ENCODE data around the gene LIME1.
A peak's percentile ranks its signal among the peaks of the same experiment; 100 is the strongest.

LIME1 gene

GRCh38 chr20:63765902-63766301 lies 29.4 kb downstream of the LIME1 start:
- H3K36me3 Mint-ChIP-seq (ENCODE audit: insufficient read depth) = no peaks in the 10 kb centered on the region

GRCh38 chr20:63766695-63767426 lies 30.4 kb downstream of the LIME1 start:
- H3K36me3 Mint-ChIP-seq (ENCODE audit: insufficient read depth) = no peaks in the 10 kb centered on the region

More at GRCh38 chr20:63765902-63766301, 29.4 kb downstream of the LIME1 start:
- Mint-ChIP-seq H3K27me3 (peaks cover 0 to 7% of the 10 kb centered on the region in 2 donors), H3K4me3 (no peak overlapping the region), H3K9me3 (no peaks in the 10 kb centered on the region), H3K27ac (no peak overlapping the region), H3K4me1 (ENCODE audit: low read depth in 2 of 2) (peaks cover 0 to 2% of the 10 kb centered on the region in 2 donors)
- ATAC-seq (replicated peaks) = no peak
- no peak for DNase-seq

GRCh38 chr20:63767456-63767855 lies 31.0 kb downstream of the LIME1 start:
- H3K27me3 Mint-ChIP-seq = peaks cover 0 to 7% of the 10 kb centered on the region in 2 donors
- H3K4me1 Mint-ChIP-seq (ENCODE audit: low read depth in 2 of 2) = no peaks in the 10 kb centered on the region
- H3K9me3 Mint-ChIP-seq = no peaks in the 10 kb centered on the region
- no peaks in the 10 kb centered on the region for H3K36me3 Mint-ChIP-seq (ENCODE audit: insufficient read depth)
- no peak for ATAC-seq (replicated peaks)
- H3K4me3 Mint-ChIP-seq = no peak overlapping the region
- no peak for DNase-seq
- H3K27ac Mint-ChIP-seq = no peak overlapping the region

More at GRCh38 chr20:63766695-63767426, 30.4 kb downstream of the LIME1 start:
- H3K4me1 Mint-ChIP-seq (ENCODE audit: low read depth in 2 of 2) = peaks cover 0 to under 1% of the 10 kb centered on the region in 2 donors
- H3K4me3 Mint-ChIP-seq = no peak overlapping the region
- H3K27me3 Mint-ChIP-seq = peaks cover 0 to 7% of the 10 kb centered on the region in 2 donors
- ATAC-seq (replicated peaks) (no peak), DNase-seq (no peak)
- no peaks in the 10 kb centered on the region for H3K9me3 Mint-ChIP-seq
- H3K27ac Mint-ChIP-seq = no peak overlapping the region

- ATAC-seq (replicated peaks) = no peak
- H3K4me3 Mint-ChIP-seq = no peak overlapping the region
- H3K27me3 Mint-ChIP-seq = peaks cover 0 to 7% of the 10 kb centered on the region in 2 donors
These were observed 31.4 kb downstream of the LIME1 start for GRCh38 chr20:63767886-63768285.

GRCh38 chr20:63768591-63769515 lies 32.4 kb downstream of the LIME1 start:
- no peaks in the 10 kb centered on the region for H3K9me3 Mint-ChIP-seq
- no peak overlapping the region for H3K4me3 Mint-ChIP-seq
- H3K27ac Mint-ChIP-seq = no peak overlapping the region
- peaks cover 2% of the 10 kb centered on the region for H3K36me3 Mint-ChIP-seq (ENCODE audit: insufficient read depth)
- H3K27me3 Mint-ChIP-seq = peaks cover 0 to 7% of the 10 kb centered on the region in 2 donors
- no peaks in the 10 kb centered on the region for H3K4me1 Mint-ChIP-seq (ENCODE audit: low read depth in 2 of 2)
- no peak for DNase-seq
- no peak for ATAC-seq (replicated peaks)

More at GRCh38 chr20:63767886-63768285, 31.4 kb downstream of the LIME1 start:
- Mint-ChIP-seq H3K36me3 (ENCODE audit: insufficient read depth) (peaks cover 2% of the 10 kb centered on the region), H3K27ac (no peak overlapping the region), H3K9me3 (no peaks in the 10 kb centered on the region), H3K4me1 (ENCODE audit: low read depth in 2 of 2) (no peaks in the 10 kb centered on the region)
- no peak for DNase-seq

GRCh38 chr20:63769891-63770474 lies 33.5 kb downstream of the LIME1 start:
- Mint-ChIP-seq H3K4me3 (no peak overlapping the region), H3K4me1 (ENCODE audit: low read depth in 2 of 2) (no peaks in the 10 kb centered on the region), H3K27me3 (peaks cover 0 to 7% of the 10 kb centered on the region in 2 donors), H3K27ac (no peak overlapping the region), H3K9me3 (no peaks in the 10 kb centered on the region), H3K36me3 (ENCODE audit: insufficient read depth) (peaks cover 2% of the 10 kb centered on the region)
- DNase-seq (no peak), ATAC-seq (replicated peaks) (no peak)

GRCh38 chr20:63771046-63771707 lies 34.7 kb downstream of the LIME1 start:
- Mint-ChIP-seq H3K27ac (no peak overlapping the region), H3K4me1 (ENCODE audit: low read depth in 2 of 2) (no peaks in the 10 kb centered on the region), H3K9me3 (no peaks in the 10 kb centered on the region), H3K27me3 (peaks cover 0 to 7% of the 10 kb centered on the region in 2 donors), H3K4me3 (no peak overlapping the region), H3K36me3 (ENCODE audit: insufficient read depth) (peaks cover 5% of the 10 kb centered on the region)
- no peak for ATAC-seq (replicated peaks)
- DNase-seq = no peak

GRCh38 chr20:63772781-63773518 lies 36.5 kb downstream of the LIME1 start:
- no peaks in the 10 kb centered on the region for H3K9me3 Mint-ChIP-seq
- H3K36me3 Mint-ChIP-seq (ENCODE audit: insufficient read depth) = peaks cover 5% of the 10 kb centered on the region
- DNase-seq = no peak
- H3K4me3 Mint-ChIP-seq = no peak overlapping the region
- H3K27ac Mint-ChIP-seq = no peak overlapping the region
- no peaks in the 10 kb centered on the region for H3K4me1 Mint-ChIP-seq (ENCODE audit: low read depth in 2 of 2)
- ATAC-seq (replicated peaks) = no peak
- H3K27me3 Mint-ChIP-seq = no peaks in the 10 kb centered on the region

GRCh38 chr20:63773571-63774241 lies 37.2 kb downstream of the LIME1 start:
- DNase-seq (no peak), ATAC-seq (replicated peaks) (no peak)
- no peaks in the 10 kb centered on the region for H3K27me3 Mint-ChIP-seq
- H3K4me1 Mint-ChIP-seq (ENCODE audit: low read depth in 2 of 2) = no peaks in the 10 kb centered on the region
- H3K36me3 Mint-ChIP-seq (ENCODE audit: insufficient read depth) = peaks cover 5% of the 10 kb centered on the region
- no peaks in the 10 kb centered on the region for H3K9me3 Mint-ChIP-seq
- no peak overlapping the region for H3K27ac Mint-ChIP-seq
- H3K4me3 Mint-ChIP-seq = no peak overlapping the region

GRCh38 chr20:63774306-63774705 lies 37.8 kb downstream of the LIME1 start:
- H3K27me3 Mint-ChIP-seq = no peaks in the 10 kb centered on the region
- H3K27ac Mint-ChIP-seq = no peak overlapping the region
- no peaks in the 10 kb centered on the region for H3K4me1 Mint-ChIP-seq (ENCODE audit: low read depth in 2 of 2)
- no peak overlapping the region for H3K4me3 Mint-ChIP-seq
- no peaks in the 10 kb centered on the region for H3K9me3 Mint-ChIP-seq
- H3K36me3 Mint-ChIP-seq (ENCODE audit: insufficient read depth) = peaks cover 5% of the 10 kb centered on the region
- DNase-seq (no peak), ATAC-seq (replicated peaks) (no peak)

GRCh38 chr20:63775096-63775978 lies 38.9 kb downstream of the LIME1 start:
- Mint-ChIP-seq H3K27ac (peak overlapping the region in 1 of 2 donors; percentile 44), H3K36me3 (ENCODE audit: insufficient read depth) (peaks cover 5% of the 10 kb centered on the region), H3K27me3 (no peaks in the 10 kb centered on the region), H3K9me3 (no peaks in the 10 kb centered on the region), H3K4me3 (peak overlapping the region in 1 of 2 donors; percentile 56), H3K4me1 (ENCODE audit: low read depth in 2 of 2) (no peaks in the 10 kb centered on the region)
- ATAC-seq (replicated peaks) = peak; percentile 41
- DNase-seq = peak in 1 of 3 experiments; percentile 14
